HepG2 (cell line): ENCODE results near the gene C11orf91. TPM values are rescaled to one million over a fixed set of nuclear protein-coding genes. Genes with fewer than 3 reads are reported as not detected.

Experiments used
- ATAC-seq: fragments of 200-7000 bp; cut with Tn5 transposase; 3 replicates; pipeline ENCODE4 v1.9.1; 2020; ENCODE audit warnings: mild to moderate bottlenecking, moderate library complexity
- BruUV-seq: library from RNA; stranded (reverse); fragments of 400-500 nt; replicated peaks from 2 replicates; lab custom pipeline; 2021; lab: Mats Ljungman, UMichigan
- CTCF ChIA-PET: fragments of 300-600 bp; formaldehyde crosslinking; extraction: SDS; loops from one replicate; lab custom pipeline; 2021; ENCODE audit warnings: low total read pairs, inconsistent platforms, low intra/inter-chr PET ratio; lab: Yijun Ruan, JAX
- POLR2A ChIA-PET: fragments of 350-600 bp; sonication (Branson Sonifier 250); formaldehyde crosslinking; loops from one replicate; lab custom pipeline; 2020; ENCODE audit warnings: antibody characterized with exemption, inconsistent platforms; lab: Yijun Ruan, JAX
- DNase-seq: peaks from one replicate; pipeline ENCODE4 v3.0.0-alpha.2; 2015; ENCODE audit warnings: low spot score
- FAIRE-seq: peaks from 3 replicates; lab custom pipeline; 2011; peaks lifted over from hg19 to GRCh38; lab: Jason Lieb, UNC
- H2AFZ ChIP-seq: one replicate; pipeline ENCODE4 v1.6.1; 2011; ENCODE audit warnings: low read length, inconsistent platforms
- H3K27ac ChIP-seq: fragments of 300-600 bp; 3 replicates; pipeline ENCODE4 v1.8.0; 2011; ENCODE audit warnings: mixed run types, mild to moderate bottlenecking, mixed read lengths, low read length, inconsistent platforms; ENCODE audit not compliant: insufficient read depth; ENCODE audit errors: extremely low read length
- H3K27me3 ChIP-seq, 2 experiments: fragments of 200-600 bp in 1 of 2; 2 replicates in 1 of 2; 3 replicates in 1 of 2; pipeline versions ENCODE4 v1.6.0 to v1.8.0; 2011; ENCODE audit warnings: low read length in 2 of 2, mild to moderate bottlenecking in 2 of 2, moderate library complexity in 2 of 2, inconsistent platforms in 1 of 2; ENCODE audit not compliant: insufficient read depth in 2 of 2, control insufficient read depth in 1 of 2
- H3K36me3 ChIP-seq, 2 experiments: fragments of 200-600 bp in 1 of 2; replicated peaks in 1 of 2; 2 replicates in 1 of 2; 3 replicates in 1 of 2; pipeline versions ENCODE4 v1.5.1 to v1.8.0; 2011; ENCODE audit warnings: low read length in 2 of 2, inconsistent platforms in 1 of 2; ENCODE audit not compliant: insufficient read depth in 2 of 2, control insufficient read depth in 1 of 2
- H3K4me1 ChIP-seq: 2 replicates; pipeline ENCODE4 v1.5.1; 2012; ENCODE audit warnings: low read length, inconsistent platforms; ENCODE audit not compliant: insufficient read depth
- H3K4me2 ChIP-seq: 2 replicates; pipeline ENCODE4 v1.6.0; 2011; ENCODE audit warnings: low read depth, low read length, inconsistent platforms
- H3K4me3 ChIP-seq, 3 experiments: fragments of 200-600 bp in 1 of 3; sonication (generic), shearing (Covaris generic) in 1 of 3; replicated peaks in 1 of 3; 2 replicates each; pipeline ENCODE4 v1.5.1; 2011 to 2016; ENCODE audit warnings: low read length in 3 of 3, inconsistent platforms in 2 of 3, low read depth in 2 of 3, mild to moderate bottlenecking in 2 of 3, control low read depth in 1 of 3, mixed read lengths in 1 of 3; ENCODE audit not compliant: insufficient read depth in 1 of 3
- H3K79me2 ChIP-seq: one replicate; pipeline ENCODE4 v1.6.1; 2011; ENCODE audit warnings: low read length, inconsistent platforms; ENCODE audit not compliant: insufficient read depth
- H3K9ac ChIP-seq: 2 replicates; pipeline ENCODE4 v1.6.0; 2011; ENCODE audit warnings: mild to moderate bottlenecking, low read depth, low read length, inconsistent platforms; ENCODE audit not compliant: insufficient read depth
- H3K9me3 ChIP-seq: 2 replicates; pipeline ENCODE4 v1.5.1; 2012; ENCODE audit warnings: mild to moderate bottlenecking, low read length
- H4K20me1 ChIP-seq: 2 replicates; pipeline ENCODE4 v1.6.0; 2011; ENCODE audit warnings: inconsistent platforms, mild to moderate bottlenecking, low read length, moderate library complexity; ENCODE audit not compliant: insufficient read depth
- EP300 ChIP-seq, 3 experiments: sonication (generic) in 1 of 3; formaldehyde crosslinking in 1 of 3; IDR thresholded peaks; 2 replicates each; pipeline versions ENCODE4 v1.5.1 to v1.6.1; 2011 to 2020; ENCODE audit warnings: low read depth in 2 of 3, low read length in 2 of 3, borderline replicate concordance in 1 of 3, improper control_type of control experiment in 1 of 3, mild to moderate bottlenecking in 1 of 3, missing genetic modification reagents in 1 of 3, moderate library complexity in 1 of 3
- FIP1L1 ChIP-seq: fragments of 200-400 bp; formaldehyde crosslinking; IDR thresholded peaks from 2 replicates; pipeline ENCODE4 v1.6.1; 2018; ENCODE audit warnings: low read depth, mild to moderate bottlenecking, low read length, moderate library complexity, borderline replicate concordance; ENCODE audit not compliant: insufficient read depth
- MTF1 ChIP-seq: sonication (generic); formaldehyde crosslinking; IDR thresholded peaks from 2 replicates; pipeline ENCODE4 v1.5.0; 2020; ENCODE audit warnings: missing genetic modification reagents
- ZNF275 ChIP-seq: sonication (generic); formaldehyde crosslinking; IDR thresholded peaks from 2 replicates; pipeline ENCODE4 v1.8.0; 2022; ENCODE audit warnings: missing genetic modification reagents, mild to moderate bottlenecking, inconsistent platforms, borderline replicate concordance
- ZNF318 ChIP-seq: sonication (generic); formaldehyde crosslinking; IDR thresholded peaks from 2 replicates; pipeline ENCODE4 v1.4.0; 2020; ENCODE audit warnings: mild to moderate bottlenecking, missing genetic modification reagents
- ZNF552 ChIP-seq: sonication (generic); formaldehyde crosslinking; IDR thresholded peaks from 2 replicates; pipeline ENCODE4 v1.9.0; 2022; ENCODE audit warnings: missing genetic modification reagents, mild to moderate bottlenecking, borderline replicate concordance
- ZNF761 ChIP-seq: sonication (generic); formaldehyde crosslinking; conservative IDR thresholded peaks from 2 replicates; pipeline ENCODE4 v1.4.0; 2020; ENCODE audit warnings: mild to moderate bottlenecking, missing genetic modification reagents
- ZSCAN5A ChIP-seq: sonication (generic); formaldehyde crosslinking; IDR thresholded peaks from 2 replicates; pipeline ENCODE4 v1.8.0; 2022; ENCODE audit warnings: mild to moderate bottlenecking, missing genetic modification reagents, borderline replicate concordance
- WGBS: methylation state at CpG from one replicate; pipeline ENCODE4 v1.1.6; 2017; ENCODE audit warnings: low lambda C conversion rate; 5-methylcytosine and 5-hydroxymethylcytosine counted together
- in situ Hi-C: cut with HindIII; loops from 2 replicates; pipeline ENCODE4 v1.10.0; 2017; ENCODE audit warnings: low pct_unique_long_range_greater_than_20kb; ENCODE audit not compliant: extremely low pct_ligation_motif_present
- intact Hi-C: fragments of 100-400 bp; cut with micrococcal nuclease; formaldehyde crosslinking; loops from one replicate; pipeline ENCODE4 v1.10.0; 2022; ENCODE audit not compliant: unreplicated experiment
- polyA plus RNA-seq, 8 experiments: library from polyadenylated mRNA; depleted of rRNA in 3 of 8; stranded (reverse) in 7 of 8; unstranded in 1 of 8; fragments of >200 nt; fragmentation: Illumina TruSeq in 4 of 8; extraction: Trizol in 4 of 8; gene quantifications; 2 replicates each; pipeline versions ENCODE4 v1.2.1 to v1.2.3, GENCODE V29; 2011 to 2016; ENCODE audit warnings: low read depth in 4 of 8, missing spikeins in 1 of 8, mixed read lengths in 1 of 8; ENCODE audit not compliant: insufficient read depth in 1 of 8
- total RNA-seq, 5 experiments: library from RNA; depleted of rRNA; stranded (reverse); fragments of >200 nt; fragmentation: Illumina TruSeq; extraction: Trizol; gene quantifications; 2 replicates each; pipeline ENCODE4 v1.2.3, GENCODE V29; 2016; ENCODE audit warnings: low read depth in 1 of 5
- TF ChIP-seq, protein P1 (sequence below): sonication (generic); formaldehyde crosslinking; IDR thresholded peaks from 2 replicates; pipeline ENCODE4 v1.4.0; 2020; ENCODE audit warnings: missing genetic modification reagents

The C11orf91 gene
- total and polyA plus RNA-seq, 2 of the 13 experiments (the other 11 are each of a cell fraction or from before 2014, with no cell fraction given): 0.35 TPM; not detected in 1

DNA sequence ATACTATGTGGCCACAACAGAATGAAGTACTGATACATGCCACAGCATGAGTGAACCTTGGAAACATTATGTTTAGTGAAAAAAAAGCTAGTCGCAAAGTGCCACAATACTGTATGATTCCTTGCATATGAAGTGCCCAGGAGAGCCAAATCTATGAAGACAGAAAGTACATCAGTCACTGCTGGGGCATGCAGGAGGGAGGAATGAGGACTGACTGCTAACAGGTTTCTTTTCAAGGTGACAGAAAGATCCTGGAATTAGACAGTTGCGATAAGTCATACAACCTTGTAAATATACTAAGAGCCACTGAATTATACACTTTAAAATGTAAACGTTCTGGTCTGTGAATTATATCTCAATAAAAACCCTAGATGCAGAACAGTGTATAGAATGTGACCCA lies 11.8 kb upstream of the C11orf91 start:
- ATAC-seq (no peak), FAIRE-seq (no peak), DNase-seq (no peak)
- Histone ChIP-seq H3K9me3 (no peaks in the 10 kb centered on the region), H2AFZ (no peak overlapping the region), H3K4me3 (no peak overlapping the region), H3K4me2 (no peak overlapping the region), H4K20me1 (no peaks in the 10 kb centered on the region), H3K27ac (no peak overlapping the region), H3K79me2 (no peaks in the 10 kb centered on the region), H3K4me1 (peaks cover 32% of the 10 kb centered on the region), H3K9ac (no peak overlapping the region), H3K27me3 (no peaks in the 10 kb centered on the region), H3K36me3 (peaks cover 7 to 50% of the 10 kb centered on the region in 2 experiments)
- intact Hi-C loops (no loop called here), in situ Hi-C loops (no loop called here)
- CTCF ChIA-PET: no interaction called here
- POLR2A ChIA-PET: no interaction called here
- WGBS: 87% methylated on average over 3 of the region's 3 CpGs
- BruUV-seq: no TSS peak
- TF ChIP-seq ZNF552 (CRISPR knock-in tag) (no peak), MTF1 (CRISPR knock-in tag) (no peak), ZSCAN5A (no peak), FIP1L1 (no peak), EP300 (IDR thresholded peaks at IDR 0.05; ENCODE audit: low read depth in 2 of 2, low read length in 2 of 2) (no peak), EP300 (CRISPR knock-in tag; IDR thresholded peaks at IDR 0.05; ENCODE audit: borderline replicate concordance) (no peak), ZNF318 (no peak), ZNF275 (CRISPR knock-in tag) (no peak), ZNF761 (CRISPR knock-in tag) (no peak)
- TF ChIP-seq, protein P1, sequence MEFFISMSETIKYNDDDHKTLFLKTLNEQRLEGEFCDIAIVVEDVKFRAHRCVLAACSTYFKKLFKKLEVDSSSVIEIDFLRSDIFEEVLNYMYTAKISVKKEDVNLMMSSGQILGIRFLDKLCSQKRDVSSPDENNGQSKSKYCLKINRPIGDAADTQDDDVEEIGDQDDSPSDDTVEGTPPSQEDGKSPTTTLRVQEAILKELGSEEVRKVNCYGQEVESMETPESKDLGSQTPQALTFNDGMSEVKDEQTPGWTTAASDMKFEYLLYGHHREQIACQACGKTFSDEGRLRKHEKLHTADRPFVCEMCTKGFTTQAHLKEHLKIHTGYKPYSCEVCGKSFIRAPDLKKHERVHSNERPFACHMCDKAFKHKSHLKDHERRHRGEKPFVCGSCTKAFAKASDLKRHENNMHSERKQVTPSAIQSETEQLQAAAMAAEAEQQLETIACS (CRISPR knock-in tag): no peak
